Stimulated activated CD8-positive, alpha-beta memory T cell treated with anti-CD3 and anti-CD28 coated beads, Interleukin-15, amount 100 ng/mL, for 24 hours (primary cell): ENCODE data around the gene LDLRAD4.

Source experiments
- DNase-seq: peaks from one replicate; pipeline ENCODE4 v3.0.0-alpha.2; 2020; ENCODE audit warnings: low read depth

Gene LDLRAD4

GRCh38 chr18:13265911-13266217, 47.3 kb downstream of the LDLRAD4 start:
- DNase-seq = no peak

GRCh38 chr18:13266218-13267100, 47.9 kb downstream of the LDLRAD4 start:
- no peak for DNase-seq

- no peak for DNase-seq
Measured at GRCh38 chr18:13267431-13267873, 48.9 kb downstream of the LDLRAD4 start.

- no peak for DNase-seq
Measured at GRCh38 chr18:13268158-13269012, 49.8 kb downstream of the LDLRAD4 start.

GRCh38 chr18:13269013-13269280, 50.4 kb downstream of the LDLRAD4 start:
- no peak for DNase-seq

- no peak for DNase-seq
Measured at GRCh38 chr18:13269521-13270011, 51.0 kb downstream of the LDLRAD4 start.

- DNase-seq = no peak
Measured at GRCh38 chr18:13270279-13270855, 51.8 kb downstream of the LDLRAD4 start.

GRCh38 chr18:13271302-13271911, 52.8 kb downstream of the LDLRAD4 start:
- no peak for DNase-seq

- DNase-seq = no peak
Measured at GRCh38 chr18:13272416-13272815, 53.9 kb downstream of the LDLRAD4 start.

- no peak for DNase-seq
Measured at GRCh38 chr18:13273800-13274199, 55.2 kb downstream of the LDLRAD4 start.

GRCh38 chr18:13275075-13275474, 56.5 kb downstream of the LDLRAD4 start:
- no peak for DNase-seq

- DNase-seq = no peak
Measured at GRCh38 chr18:13276530-13277520, 58.3 kb downstream of the LDLRAD4 start.

GRCh38 chr18:13278062-13278630, 59.6 kb downstream of the LDLRAD4 start:
- DNase-seq = no peak

- no peak for DNase-seq
Measured at GRCh38 chr18:13279181-13280069, 60.9 kb downstream of the LDLRAD4 start.

- no peak for DNase-seq
Measured at GRCh38 chr18:13280070-13280795, 61.7 kb downstream of the LDLRAD4 start.

GRCh38 chr18:13281406-13281805, 62.8 kb downstream of the LDLRAD4 start:
- no peak for DNase-seq

GRCh38 chr18:13283746-13284145, 65.2 kb downstream of the LDLRAD4 start:
- DNase-seq = no peak

- no peak for DNase-seq
Measured at GRCh38 chr18:13284330-13285027, 65.9 kb downstream of the LDLRAD4 start.
